ENCODE measurements around the gene ARPC5L. TPM values are rescaled to one million over a fixed set of nuclear protein-coding genes. Genes with fewer than 3 reads are reported as not detected.

ARPC5L gene
- total RNA-seq, 1 experiment from 2014 or later = 84.4 TPM

DNA sequence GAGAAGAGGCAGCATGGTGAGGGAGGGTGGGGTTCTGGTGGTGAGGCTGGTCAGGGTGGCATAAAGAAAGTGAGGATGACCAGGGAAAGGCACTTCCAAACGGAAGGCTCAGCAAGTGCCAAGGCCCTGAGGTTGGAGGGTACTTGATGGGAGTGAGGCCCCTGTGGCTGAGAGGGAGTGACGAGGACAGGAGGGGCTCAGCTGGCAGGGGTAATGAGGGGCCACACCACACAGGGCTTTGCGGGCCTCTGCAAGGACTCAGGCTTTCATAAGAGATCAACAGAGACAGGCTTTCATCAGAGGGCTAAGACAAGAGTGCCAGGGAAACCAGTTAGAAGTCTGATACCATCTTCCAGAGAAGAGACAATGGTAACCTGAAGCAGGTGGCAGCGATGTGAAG lies 23.6 kb downstream of the ARPC5L start:
- no peaks in the 10 kb centered on the region for H4K20me1 ChIP-seq (ENCODE audit: insufficient read depth)
- intact Hi-C loops (cut with micrococcal nuclease; ENCODE audit: unreplicated experiment) = no loop called here
- no peaks in the 10 kb centered on the region for H3K27me3 ChIP-seq (ENCODE audit: insufficient read depth, low read depth)
- 0 out of 2 replicates have a peak, but pooled peaks cover 3% of the 10 kb centered on the region for H3F3A ChIP-seq (ENCODE audit: insufficient read depth, low read depth)
- H2AFZ ChIP-seq = no peak overlapping the region
- H3K9me2 ChIP-seq (ENCODE audit: insufficient read depth) = no peaks in the 10 kb centered on the region
- POLR2A ChIA-PET (ENCODE audit: unreplicated experiment) = no interaction called here
- H3K79me2 ChIP-seq (ENCODE audit: low read depth) = no peaks in the 10 kb centered on the region
- H3K9me3 ChIP-seq (ENCODE audit: insufficient read depth, low read depth) = no peaks in the 10 kb centered on the region
- no peak for DNase-seq
- H3K36me3 ChIP-seq (ENCODE audit: low read depth) = no peaks in the 10 kb centered on the region; the same call in 1 of the 2 replicates
- H3K4me2 ChIP-seq = no peak overlapping the region
- CTCF ChIA-PET = no interaction called here
- H3K4me3 ChIP-seq = no peak overlapping the region
- no peak overlapping the region for H3K27ac ChIP-seq
- no TSS peak for BruUV-seq (replicated peaks)
- TF ChIP-seq EZH2 (IDR thresholded peaks at IDR 0.05; ENCODE audit: low read depth) = no peak
- TF ChIP-seq, protein P1, sequence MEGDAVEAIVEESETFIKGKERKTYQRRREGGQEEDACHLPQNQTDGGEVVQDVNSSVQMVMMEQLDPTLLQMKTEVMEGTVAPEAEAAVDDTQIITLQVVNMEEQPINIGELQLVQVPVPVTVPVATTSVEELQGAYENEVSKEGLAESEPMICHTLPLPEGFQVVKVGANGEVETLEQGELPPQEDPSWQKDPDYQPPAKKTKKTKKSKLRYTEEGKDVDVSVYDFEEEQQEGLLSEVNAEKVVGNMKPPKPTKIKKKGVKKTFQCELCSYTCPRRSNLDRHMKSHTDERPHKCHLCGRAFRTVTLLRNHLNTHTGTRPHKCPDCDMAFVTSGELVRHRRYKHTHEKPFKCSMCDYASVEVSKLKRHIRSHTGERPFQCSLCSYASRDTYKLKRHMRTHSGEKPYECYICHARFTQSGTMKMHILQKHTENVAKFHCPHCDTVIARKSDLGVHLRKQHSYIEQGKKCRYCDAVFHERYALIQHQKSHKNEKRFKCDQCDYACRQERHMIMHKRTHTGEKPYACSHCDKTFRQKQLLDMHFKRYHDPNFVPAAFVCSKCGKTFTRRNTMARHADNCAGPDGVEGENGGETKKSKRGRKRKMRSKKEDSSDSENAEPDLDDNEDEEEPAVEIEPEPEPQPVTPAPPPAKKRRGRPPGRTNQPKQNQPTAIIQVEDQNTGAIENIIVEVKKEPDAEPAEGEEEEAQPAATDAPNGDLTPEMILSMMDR (conservative IDR thresholded peaks at IDR 0.05) = no peak
- no peaks in the 10 kb centered on the region for H3K4me1 ChIP-seq (replicated peaks; ENCODE audit: insufficient read depth)

DNA sequence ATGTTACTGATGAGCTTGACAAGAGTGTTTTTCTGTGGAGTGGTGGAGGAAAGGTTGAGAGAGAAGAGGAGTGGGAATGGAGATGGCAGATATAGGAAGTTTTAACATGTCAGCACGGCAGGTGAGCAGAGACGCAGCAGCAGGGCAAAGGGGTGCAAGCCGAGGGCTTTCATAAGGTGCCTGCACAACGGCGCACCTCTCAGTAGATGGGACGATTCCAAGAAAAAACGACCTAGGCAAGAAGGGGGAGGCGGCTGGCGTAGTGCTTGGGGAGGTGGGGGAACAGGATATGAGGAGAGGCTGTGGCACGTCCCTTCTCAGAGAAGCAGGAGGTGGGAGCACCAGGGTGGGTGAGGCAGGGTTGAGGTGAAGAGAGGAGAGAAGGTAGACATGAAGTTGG lies 24.5 kb downstream of the ARPC5L start:
- Histone ChIP-seq H3K79me2 (ENCODE audit: low read depth) (no peaks in the 10 kb centered on the region), H3K4me2 (no peak overlapping the region), H3K4me3 (no peak overlapping the region), H2AFZ (no peak overlapping the region), H3K36me3 (ENCODE audit: low read depth) (no peaks in the 10 kb centered on the region; the same call in 1 of the 2 replicates), H3K9me3 (ENCODE audit: insufficient read depth, low read depth) (no peaks in the 10 kb centered on the region), H3K27ac (no peak overlapping the region), H4K20me1 (ENCODE audit: insufficient read depth) (no peaks in the 10 kb centered on the region), H3K27me3 (ENCODE audit: insufficient read depth, low read depth) (no peaks in the 10 kb centered on the region), H3K4me1 (replicated peaks; ENCODE audit: insufficient read depth) (no peaks in the 10 kb centered on the region), H3F3A (ENCODE audit: insufficient read depth, low read depth) (0 out of 2 replicates have a peak, but pooled peaks cover 3% of the 10 kb centered on the region), H3K9me2 (ENCODE audit: insufficient read depth) (no peaks in the 10 kb centered on the region)
- intact Hi-C loops (cut with micrococcal nuclease; ENCODE audit: unreplicated experiment) = no loop called here
- ChIA-PET POLR2A (ENCODE audit: unreplicated experiment) (no interaction called here), CTCF (no interaction called here)
- TF ChIP-seq EZH2 (IDR thresholded peaks at IDR 0.05; ENCODE audit: low read depth) = no peak
- TF ChIP-seq, protein P1 (conservative IDR thresholded peaks at IDR 0.05) = no peak
- no peak for DNase-seq
- no TSS peak for BruUV-seq (replicated peaks)

DNA sequence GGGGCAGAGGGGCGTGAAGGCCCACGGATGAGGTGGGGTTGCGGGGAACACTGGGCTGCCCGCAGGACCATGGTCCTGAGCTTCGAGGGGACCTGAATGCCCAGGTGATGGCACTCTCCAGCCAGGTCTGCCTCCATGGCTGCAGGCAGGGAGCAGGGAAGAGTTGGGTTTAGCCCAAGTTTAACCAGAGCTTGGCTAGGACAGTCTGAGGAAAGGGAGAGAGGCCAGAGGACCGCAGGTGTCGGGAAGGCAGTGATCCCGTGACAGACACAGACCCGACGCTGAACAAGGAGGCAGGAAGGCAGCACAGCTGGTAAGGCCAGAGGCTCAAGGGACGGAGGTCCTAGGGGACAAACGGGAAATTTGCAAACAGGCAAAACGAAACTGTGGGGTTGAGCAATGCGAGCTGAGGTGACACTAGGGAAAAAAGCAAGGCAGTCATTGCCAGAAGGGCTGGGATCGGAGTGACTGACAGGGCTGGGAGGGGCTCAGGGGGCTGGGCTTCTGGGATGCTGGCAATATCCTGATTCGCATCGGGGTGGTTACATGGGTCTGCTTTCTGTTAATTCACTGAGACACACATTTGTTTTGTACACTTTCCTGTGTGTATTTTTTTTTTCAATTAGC lies 25.0 kb downstream of the ARPC5L start:
- Histone ChIP-seq H3K27ac (no peak overlapping the region), H3K4me3 (no peak overlapping the region), H3K9me2 (ENCODE audit: insufficient read depth) (no peaks in the 10 kb centered on the region), H2AFZ (no peak overlapping the region), H3K79me2 (ENCODE audit: low read depth) (no peaks in the 10 kb centered on the region), H3K4me1 (replicated peaks; ENCODE audit: insufficient read depth) (no peaks in the 10 kb centered on the region), H3K36me3 (ENCODE audit: low read depth) (no peaks in the 10 kb centered on the region; the same call in 1 of the 2 replicates), H3K9me3 (ENCODE audit: insufficient read depth, low read depth) (no peaks in the 10 kb centered on the region), H3K27me3 (ENCODE audit: insufficient read depth, low read depth) (no peaks in the 10 kb centered on the region), H4K20me1 (ENCODE audit: insufficient read depth) (no peaks in the 10 kb centered on the region), H3K4me2 (no peak overlapping the region), H3F3A (ENCODE audit: insufficient read depth, low read depth) (0 out of 2 replicates have a peak, but pooled peaks cover 3% of the 10 kb centered on the region)
- ChIA-PET POLR2A (ENCODE audit: unreplicated experiment) (no interaction called here), CTCF (no interaction called here)
- no peak for DNase-seq
- no TSS peak for BruUV-seq (replicated peaks)
- TF ChIP-seq EZH2 (IDR thresholded peaks at IDR 0.05; ENCODE audit: low read depth) = no peak
- TF ChIP-seq, protein P1 (conservative IDR thresholded peaks at IDR 0.05) = no peak
- intact Hi-C loops (cut with micrococcal nuclease; ENCODE audit: unreplicated experiment) = no loop called here

All from PC-9 (cell line).